ENCODE measurements around the gene NEDD8.
A peak's percentile ranks its signal among the peaks of the same experiment; 100 is the strongest.

NEDD8 gene

DNA sequence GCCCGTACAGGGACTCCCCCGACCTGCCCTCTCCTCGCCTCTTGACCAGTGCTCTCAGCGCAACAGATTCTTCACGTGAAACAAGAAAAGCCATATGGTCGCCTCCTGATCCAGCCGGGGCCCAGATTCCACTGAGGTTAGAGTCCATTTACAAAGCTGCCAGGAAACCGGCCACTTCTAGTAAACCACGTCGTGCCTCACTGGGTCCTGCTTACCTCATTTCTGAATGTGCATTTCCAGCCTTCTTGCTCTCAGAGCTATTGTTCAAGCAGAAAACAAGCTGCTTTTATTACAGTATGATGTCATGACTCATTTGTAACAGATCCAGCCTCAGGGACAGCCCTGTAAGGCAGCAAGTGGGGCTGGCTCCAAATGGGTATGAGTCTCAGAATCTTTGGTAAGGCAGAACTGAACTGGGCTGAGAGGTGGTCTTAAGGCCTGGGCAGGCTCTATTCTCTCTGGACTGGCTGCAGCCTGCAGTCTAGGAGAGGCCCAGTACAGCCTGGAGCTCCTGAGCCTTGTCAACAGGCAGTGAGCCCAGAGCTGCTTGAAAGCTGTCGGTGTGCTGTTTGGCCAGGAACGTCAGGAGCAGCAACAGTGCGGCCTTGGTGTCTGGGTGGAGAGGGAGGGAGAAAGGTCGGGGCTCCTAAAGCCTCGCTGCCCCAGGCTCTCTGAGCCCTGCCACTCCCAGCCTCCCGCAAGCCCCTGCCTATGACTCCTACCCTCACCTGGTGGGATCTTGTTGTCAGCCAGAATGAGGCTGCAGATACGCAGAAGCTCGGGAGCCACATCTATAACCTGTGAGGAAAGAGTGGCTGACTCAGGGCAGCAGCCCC is 52.0 kb downstream of the NEDD8 start:
- DNase-seq (ENCODE audit: low spot score): no peak

DNA sequence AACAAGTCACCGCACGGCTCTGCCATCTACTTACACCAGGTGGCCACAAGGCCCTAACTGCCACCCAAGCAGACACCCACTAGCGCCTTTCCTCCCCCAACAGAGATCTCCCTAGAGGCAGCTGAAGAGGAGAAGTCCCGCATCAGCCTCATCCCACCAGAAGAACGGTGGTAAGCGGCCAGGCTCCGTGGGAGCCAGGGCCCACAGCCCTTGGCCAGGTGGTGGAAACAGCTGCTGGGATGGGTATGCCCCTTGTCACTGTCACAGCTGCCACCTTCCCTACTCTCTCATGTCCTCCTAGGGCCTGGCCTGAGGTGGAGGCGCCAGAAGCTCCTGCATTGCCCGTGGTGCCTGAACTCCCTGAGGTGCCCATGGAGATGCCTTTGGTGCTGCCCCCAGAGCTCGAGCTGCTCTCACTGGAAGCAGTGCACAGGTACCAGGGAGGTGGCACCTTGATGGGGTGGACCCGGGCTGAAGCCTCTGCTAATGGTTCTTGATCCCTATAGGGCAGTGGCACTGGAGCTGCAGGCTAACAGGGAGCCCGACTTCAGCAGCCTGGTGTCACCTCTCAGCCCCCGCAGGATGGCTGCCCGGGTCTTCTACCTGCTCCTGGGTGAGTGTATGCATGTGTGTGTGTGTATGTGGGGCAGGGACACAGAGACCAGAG is 52.7 kb downstream of the NEDD8 start:
- DNase-seq (ENCODE audit: low spot score): no peak

DNA sequence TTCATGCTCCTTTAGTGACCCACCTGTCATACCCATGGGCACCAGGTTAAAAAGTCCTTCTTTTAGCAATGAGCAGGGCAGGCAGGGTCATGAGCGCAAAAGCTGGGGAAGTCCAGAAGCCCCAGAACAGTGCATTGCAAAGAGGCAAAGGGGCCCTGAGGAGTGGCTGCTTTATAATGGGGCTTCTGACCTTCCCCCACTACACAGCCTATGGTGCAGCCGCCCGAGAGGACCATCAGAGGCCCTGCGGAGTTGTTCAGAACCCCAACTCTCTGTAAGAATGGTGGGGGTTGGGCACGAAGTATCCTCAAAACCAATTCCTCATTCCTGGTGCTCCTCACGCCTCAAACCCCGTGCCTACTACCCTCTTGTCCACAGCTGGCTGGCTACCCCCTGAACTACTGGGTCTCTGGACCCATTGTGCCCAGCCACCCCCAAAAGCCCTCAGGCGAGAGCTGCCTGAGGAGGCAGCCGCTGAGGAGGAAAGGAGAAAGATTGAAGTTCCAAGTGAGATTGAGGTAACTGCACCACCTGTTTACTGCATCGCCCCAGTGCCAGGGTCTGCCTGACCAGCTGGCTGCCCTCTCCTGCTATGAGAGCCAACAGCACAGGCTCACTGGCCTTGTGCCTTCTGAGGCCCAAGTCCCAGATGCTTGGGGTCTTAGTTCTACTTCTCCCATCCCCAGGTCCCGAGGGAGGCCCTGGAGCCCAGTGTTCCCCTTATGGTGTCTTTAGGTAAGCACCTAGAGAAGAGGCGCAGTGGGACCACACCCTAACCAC is 53.6 kb downstream of the NEDD8 start:
- DNase-seq (ENCODE audit: low spot score): no peak

GRCh38 chr14:24177891-24178290 is 54.3 kb downstream of the NEDD8 start:
- DNase-seq (ENCODE audit: low spot score): no peak

DNA sequence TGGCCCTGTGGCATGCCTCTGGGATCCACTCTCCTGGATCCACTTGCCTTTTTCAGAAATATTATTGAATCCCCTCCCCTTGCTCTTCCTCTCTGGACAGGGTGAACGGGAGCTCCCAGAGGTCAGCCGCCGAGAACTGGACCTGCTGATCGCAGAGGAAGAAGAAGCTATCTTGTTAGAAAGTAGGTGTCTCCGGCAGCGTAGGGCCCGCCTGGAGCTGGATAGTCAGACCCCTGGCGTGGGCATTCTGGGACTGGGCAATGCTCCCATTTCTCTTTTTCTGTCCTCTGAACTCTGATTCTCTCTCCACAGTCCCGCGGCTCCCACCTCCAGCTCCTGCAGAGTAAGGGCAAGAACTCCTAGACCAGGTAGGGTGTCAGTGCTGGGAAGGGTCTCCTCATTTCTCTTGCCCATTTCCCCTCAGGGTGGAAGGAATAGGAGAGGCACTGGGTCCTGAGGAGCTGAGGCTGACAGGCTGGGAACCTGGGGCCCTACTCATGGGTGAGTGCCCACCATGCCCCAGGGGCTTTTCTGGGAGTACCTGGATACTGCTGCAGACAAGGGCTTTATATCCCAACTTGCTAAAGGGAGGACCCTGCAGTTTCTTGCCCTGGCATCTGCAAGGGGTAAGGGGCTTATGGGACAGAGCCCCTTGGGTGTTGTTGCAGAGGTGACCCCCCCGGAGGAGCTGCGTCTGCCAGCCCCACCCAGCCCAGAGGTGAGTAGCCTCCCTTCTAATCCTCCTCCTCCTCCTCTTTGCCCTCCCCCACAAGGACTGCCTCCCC is 54.9 kb downstream of the NEDD8 start:
- no peak for DNase-seq (ENCODE audit: low spot score)

- no peak for DNase-seq (ENCODE audit: low spot score)
Observed at GRCh38 chr14:24176599-24176998, 55.6 kb downstream of the NEDD8 start.

DNA sequence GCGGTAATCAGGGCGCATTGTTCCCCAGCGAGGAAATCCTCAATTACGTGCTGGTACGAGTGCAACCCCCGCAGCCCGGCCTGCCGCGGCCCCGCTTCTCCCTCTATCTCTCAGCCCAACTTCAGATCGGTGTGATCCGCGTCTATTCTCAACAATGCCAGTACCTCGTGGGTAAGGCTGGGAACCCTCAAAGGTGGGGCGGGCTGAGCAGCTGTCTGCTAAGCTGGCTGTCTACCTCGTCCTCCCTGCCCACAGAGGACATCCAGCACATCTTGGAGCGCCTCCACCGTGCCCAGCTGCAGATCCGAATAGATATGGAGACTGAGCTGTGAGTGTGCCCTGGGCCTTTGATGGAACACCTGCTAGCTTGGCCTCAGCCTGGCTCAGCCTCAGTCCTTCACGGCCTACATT is 59.3 kb downstream of the NEDD8 start:
- DNase-seq (ENCODE audit: low spot score): no peak

GRCh38 chr14:24172261-24172860 is 59.8 kb downstream of the NEDD8 start:
- no peak for DNase-seq (ENCODE audit: low spot score)

- DNase-seq (ENCODE audit: low spot score): peak; percentile 98
Observed at GRCh38 chr14:24171422-24172260, 60.5 kb downstream of the NEDD8 start, which contains the start of gene REC8. Gene REC8, plus strand, starts transcription at chr14:24172080. Its CDS starts 473 bp downstream, at chr14:24172553.

DNA sequence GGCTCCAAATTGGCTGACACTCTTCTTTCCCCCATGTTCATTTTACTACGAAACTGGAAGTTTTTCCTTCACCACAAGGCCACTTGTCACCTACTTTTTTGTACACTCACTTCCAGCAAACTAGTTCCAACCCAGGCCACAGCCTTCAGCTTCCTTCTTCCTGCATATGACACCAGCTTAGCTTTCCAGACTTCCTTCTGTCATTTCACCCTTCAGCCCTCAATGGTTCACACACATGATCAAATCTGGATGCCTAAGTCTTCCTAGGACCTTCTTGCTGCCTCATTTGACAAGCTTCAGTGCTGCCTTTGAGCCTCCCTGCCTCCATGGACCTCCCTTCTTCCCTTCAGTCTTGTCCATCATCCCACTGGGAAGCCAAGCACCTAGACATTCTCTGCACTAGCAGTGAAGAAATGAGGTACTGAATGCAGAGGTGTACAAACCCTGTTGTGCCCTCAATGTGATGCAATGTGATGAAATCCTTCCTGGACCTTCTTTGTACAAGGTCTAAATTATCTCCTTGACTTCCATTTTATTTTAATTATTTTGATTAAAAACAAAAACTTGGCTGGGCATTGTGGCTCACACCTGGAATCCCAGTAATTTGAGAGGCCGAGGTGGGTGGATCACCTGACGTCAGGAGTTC is 64.6 kb downstream of the NEDD8 start:
- DNase-seq (ENCODE audit: low spot score): no peak
